Calu3 (cell line): Measurements from ENCODE around the gene MAP1LC3B. TPM values are rescaled to one million over a fixed set of nuclear protein-coding genes. Genes with fewer than 3 reads are reported as not detected.

Experiments
- BruUV-seq: library from RNA; stranded (reverse); fragments of 400-500 nt; replicated peaks from 2 replicates; lab custom pipeline; 2021; lab: Mats Ljungman, UMichigan
- CTCF ChIA-PET: fragments of 300-600 bp; sonication (Branson Sonifier 250); formaldehyde crosslinking; loops from one replicate; lab custom pipeline; 2022; ENCODE audit warnings: antibody characterized with exemption; lab: Charles Lee
- DNase-seq: peaks from one replicate; pipeline ENCODE4 v3.0.0; 2022
- H3K27ac Mint-ChIP-seq: one replicate; pipeline ENCODE4 v1.8.0; 2022; ENCODE audit warnings: mixed read lengths; ENCODE audit not compliant: unreplicated experiment
- H3K27me3 Mint-ChIP-seq: one replicate; pipeline ENCODE4 v1.8.0; 2022; ENCODE audit warnings: mixed read lengths; ENCODE audit not compliant: unreplicated experiment
- H3K36me3 Mint-ChIP-seq: one replicate; pipeline ENCODE4 v1.8.0; 2022; ENCODE audit warnings: mild to moderate bottlenecking, moderate library complexity, mixed read lengths; ENCODE audit not compliant: insufficient read depth, unreplicated experiment
- H3K4me1 Mint-ChIP-seq: one replicate; pipeline ENCODE4 v1.8.0; 2022; ENCODE audit warnings: mild to moderate bottlenecking, low read depth, mixed read lengths; ENCODE audit not compliant: unreplicated experiment
- H3K4me3 Mint-ChIP-seq: one replicate; pipeline ENCODE4 v1.8.0; 2022; ENCODE audit warnings: mild to moderate bottlenecking, low read depth, moderate library complexity, mixed read lengths; ENCODE audit not compliant: unreplicated experiment
- H3K9me3 Mint-ChIP-seq: one replicate; pipeline ENCODE4 v1.8.0; 2022; ENCODE audit warnings: low read depth, mixed read lengths; ENCODE audit not compliant: unreplicated experiment
- intact Hi-C: fragments of 100-400 bp; cut with micrococcal nuclease; formaldehyde crosslinking; loops from one replicate; pipeline ENCODE4 v1.10.0; 2022; ENCODE audit not compliant: unreplicated experiment
- total RNA-seq: library from RNA; stranded (reverse); gene quantifications from 2 replicates; pipeline ENCODE4 v1.2.3, GENCODE V29; 2022
- TF ChIP-seq, protein P1 (sequence below): fragments of 200-600 bp; IDR thresholded peaks from one replicate; pipeline ENCODE4 v1.8.0; 2022; ENCODE audit warnings: antibody characterized with exemption; ENCODE audit not compliant: unreplicated experiment

MAP1LC3B gene
- total RNA-seq, 1 experiment from 2014 or later: 71.5 TPM

- no TSS peak for BruUV-seq
- TF ChIP-seq, protein P1, sequence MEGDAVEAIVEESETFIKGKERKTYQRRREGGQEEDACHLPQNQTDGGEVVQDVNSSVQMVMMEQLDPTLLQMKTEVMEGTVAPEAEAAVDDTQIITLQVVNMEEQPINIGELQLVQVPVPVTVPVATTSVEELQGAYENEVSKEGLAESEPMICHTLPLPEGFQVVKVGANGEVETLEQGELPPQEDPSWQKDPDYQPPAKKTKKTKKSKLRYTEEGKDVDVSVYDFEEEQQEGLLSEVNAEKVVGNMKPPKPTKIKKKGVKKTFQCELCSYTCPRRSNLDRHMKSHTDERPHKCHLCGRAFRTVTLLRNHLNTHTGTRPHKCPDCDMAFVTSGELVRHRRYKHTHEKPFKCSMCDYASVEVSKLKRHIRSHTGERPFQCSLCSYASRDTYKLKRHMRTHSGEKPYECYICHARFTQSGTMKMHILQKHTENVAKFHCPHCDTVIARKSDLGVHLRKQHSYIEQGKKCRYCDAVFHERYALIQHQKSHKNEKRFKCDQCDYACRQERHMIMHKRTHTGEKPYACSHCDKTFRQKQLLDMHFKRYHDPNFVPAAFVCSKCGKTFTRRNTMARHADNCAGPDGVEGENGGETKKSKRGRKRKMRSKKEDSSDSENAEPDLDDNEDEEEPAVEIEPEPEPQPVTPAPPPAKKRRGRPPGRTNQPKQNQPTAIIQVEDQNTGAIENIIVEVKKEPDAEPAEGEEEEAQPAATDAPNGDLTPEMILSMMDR: no peak
- no peaks in the 10 kb centered on the region for H3K27me3 Mint-ChIP-seq
- intact Hi-C loops: no loop called here
- no peaks in the 10 kb centered on the region for H3K4me1 Mint-ChIP-seq
- no peak overlapping the region for H3K4me3 Mint-ChIP-seq
- no peak for DNase-seq
- no peaks in the 10 kb centered on the region for H3K9me3 Mint-ChIP-seq
- H3K27ac Mint-ChIP-seq: no peak overlapping the region
- peaks cover 29% of the 10 kb centered on the region for H3K36me3 Mint-ChIP-seq
- CTCF ChIA-PET: interaction anchor here (0.7 to 1.1 kb wide), 2 partner anchors 204 to 1887 kb away, joined by 3 to 5 read pairs; no protein-coding TSS in a partner anchor
Observed at GRCh38 chr16:87431926-87432325, 39.8 kb downstream of the MAP1LC3B start.

- CTCF ChIA-PET: no interaction called here
- Mint-ChIP-seq H3K27ac (no peak overlapping the region), H3K4me1 (no peaks in the 10 kb centered on the region), H3K36me3 (peaks cover 29% of the 10 kb centered on the region), H3K4me3 (no peak overlapping the region), H3K9me3 (no peaks in the 10 kb centered on the region), H3K27me3 (no peaks in the 10 kb centered on the region)
- intact Hi-C loops: no loop called here
- TF ChIP-seq, protein P1: no peak
- DNase-seq: no peak
- BruUV-seq: no TSS peak
Observed at GRCh38 chr16:87432330-87432915, 40.3 kb downstream of the MAP1LC3B start.

DNA sequence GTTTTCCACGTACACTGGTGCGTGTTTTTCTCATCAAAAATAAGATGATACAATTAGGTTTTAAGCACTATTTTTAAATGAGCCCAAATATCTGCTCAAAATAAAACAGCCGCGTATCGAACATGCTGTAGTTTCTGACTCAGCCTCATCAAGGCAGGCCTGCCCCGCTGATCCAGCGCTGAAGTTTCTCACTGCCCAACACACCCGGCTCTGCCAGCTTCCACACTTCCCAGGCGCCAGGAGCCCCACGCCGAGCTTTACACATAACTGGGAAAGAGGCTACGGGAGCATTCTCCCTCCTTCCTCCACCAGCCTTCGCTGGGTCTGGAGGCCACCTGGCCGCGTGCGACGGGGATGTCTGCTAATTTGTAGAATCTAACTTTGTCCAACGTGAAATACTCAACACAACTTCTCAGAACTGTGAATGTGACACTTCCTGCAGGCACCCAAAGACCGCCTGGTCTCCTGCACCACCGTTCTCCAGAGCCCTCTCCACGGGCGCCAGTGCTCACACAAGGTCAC lies 42.1 kb downstream of the MAP1LC3B start:
- H3K27me3 Mint-ChIP-seq: no peaks in the 10 kb centered on the region
- no peaks in the 10 kb centered on the region for H3K4me1 Mint-ChIP-seq
- CTCF ChIA-PET: no interaction called here
- peaks cover 26% of the 10 kb centered on the region for H3K36me3 Mint-ChIP-seq
- no peak for DNase-seq
- no peaks in the 10 kb centered on the region for H3K9me3 Mint-ChIP-seq
- TF ChIP-seq, protein P1: no peak
- H3K4me3 Mint-ChIP-seq: no peak overlapping the region
- BruUV-seq: no TSS peak
- H3K27ac Mint-ChIP-seq: no peak overlapping the region
- intact Hi-C loops: no loop called here

- Mint-ChIP-seq H3K9me3 (no peaks in the 10 kb centered on the region), H3K27ac (no peak overlapping the region), H3K4me1 (no peaks in the 10 kb centered on the region), H3K27me3 (no peaks in the 10 kb centered on the region), H3K36me3 (peaks cover 18% of the 10 kb centered on the region), H3K4me3 (no peak overlapping the region)
- DNase-seq: no peak
- CTCF ChIA-PET: no interaction called here
- BruUV-seq: no TSS peak
- intact Hi-C loops: no loop called here
- TF ChIP-seq, protein P1: no peak
Observed at GRCh38 chr16:87435372-87436224, 43.5 kb downstream of the MAP1LC3B start.
